Measurements from ENCODE around the gene PGLYRP2.

DNA sequence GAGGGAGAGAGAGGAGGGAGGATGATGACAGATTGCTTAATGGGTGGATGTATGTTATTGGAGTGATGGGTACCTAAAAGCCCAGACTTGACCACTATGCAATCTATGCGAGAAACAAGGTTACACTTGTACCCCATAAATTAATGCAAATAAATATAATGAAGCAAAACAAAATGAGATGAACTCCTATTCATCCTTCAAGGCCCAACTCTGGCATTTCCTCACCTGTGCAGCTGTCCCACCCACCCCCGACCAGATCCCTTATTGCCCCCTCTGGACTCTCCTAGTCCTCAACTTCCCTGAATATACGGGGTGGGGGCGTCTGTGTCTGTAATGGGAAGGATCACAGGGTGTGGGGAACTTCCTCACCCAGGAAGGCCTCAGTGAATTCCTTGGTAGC is 4.1 kb downstream of the PGLYRP2 start:
- TF ChIP-seq, protein P1, sequence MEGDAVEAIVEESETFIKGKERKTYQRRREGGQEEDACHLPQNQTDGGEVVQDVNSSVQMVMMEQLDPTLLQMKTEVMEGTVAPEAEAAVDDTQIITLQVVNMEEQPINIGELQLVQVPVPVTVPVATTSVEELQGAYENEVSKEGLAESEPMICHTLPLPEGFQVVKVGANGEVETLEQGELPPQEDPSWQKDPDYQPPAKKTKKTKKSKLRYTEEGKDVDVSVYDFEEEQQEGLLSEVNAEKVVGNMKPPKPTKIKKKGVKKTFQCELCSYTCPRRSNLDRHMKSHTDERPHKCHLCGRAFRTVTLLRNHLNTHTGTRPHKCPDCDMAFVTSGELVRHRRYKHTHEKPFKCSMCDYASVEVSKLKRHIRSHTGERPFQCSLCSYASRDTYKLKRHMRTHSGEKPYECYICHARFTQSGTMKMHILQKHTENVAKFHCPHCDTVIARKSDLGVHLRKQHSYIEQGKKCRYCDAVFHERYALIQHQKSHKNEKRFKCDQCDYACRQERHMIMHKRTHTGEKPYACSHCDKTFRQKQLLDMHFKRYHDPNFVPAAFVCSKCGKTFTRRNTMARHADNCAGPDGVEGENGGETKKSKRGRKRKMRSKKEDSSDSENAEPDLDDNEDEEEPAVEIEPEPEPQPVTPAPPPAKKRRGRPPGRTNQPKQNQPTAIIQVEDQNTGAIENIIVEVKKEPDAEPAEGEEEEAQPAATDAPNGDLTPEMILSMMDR (IDR thresholded peaks at IDR 0.05), result no peak
- TF ChIP-seq POLR2A (IDR thresholded peaks at IDR 0.05) (no peak), POLR2AphosphoS5 (IDR thresholded peaks at IDR 0.05) (no peak)

Data from prostate gland (tissue), 2 donors.